GM18502 (cell line): ENCODE data around the gene KREMEN1.

ENCODE experiments used
- ATAC-seq: cut with Tn5 transposase; IDR thresholded peaks from one replicate; pipeline ENCODE4 v1.9.1; 2021; ENCODE audit warnings: mild to moderate bottlenecking; ENCODE audit not compliant: unreplicated experiment, poor library complexity

KREMEN1 gene

GRCh38 chr22:29146091-29146560, 73.3 kb downstream of the KREMEN1 start:
- no peak for ATAC-seq

GRCh38 chr22:29146771-29147170, 73.9 kb downstream of the KREMEN1 start:
- no peak for ATAC-seq

- ATAC-seq = no peak
Measured at GRCh38 chr22:29147331-29147899, 74.6 kb downstream of the KREMEN1 start.

GRCh38 chr22:29148036-29148435, 75.2 kb downstream of the KREMEN1 start:
- ATAC-seq = no peak

- no peak for ATAC-seq
Measured at GRCh38 chr22:29148826-29149225, 76.0 kb downstream of the KREMEN1 start.

GRCh38 chr22:29149841-29150555, 77.2 kb downstream of the KREMEN1 start:
- ATAC-seq = no peak

- ATAC-seq = no peak
Measured at GRCh38 chr22:29150701-29151100, 77.9 kb downstream of the KREMEN1 start.

GRCh38 chr22:29151316-29151715, 78.5 kb downstream of the KREMEN1 start:
- ATAC-seq = no peak

GRCh38 chr22:29152045-29152953, 79.5 kb downstream of the KREMEN1 start:
- no peak for ATAC-seq

- no peak for ATAC-seq
Measured at GRCh38 chr22:29152954-29153719, 80.3 kb downstream of the KREMEN1 start.

- no peak for ATAC-seq
Measured at GRCh38 chr22:29154364-29155048, 81.7 kb downstream of the KREMEN1 start.

- ATAC-seq = no peak
Measured at GRCh38 chr22:29155966-29156365, 83.1 kb downstream of the KREMEN1 start.

GRCh38 chr22:29156507-29156906, 83.7 kb downstream of the KREMEN1 start:
- no peak for ATAC-seq

- ATAC-seq = no peak
Measured at GRCh38 chr22:29157759-29158535, 85.1 kb downstream of the KREMEN1 start.

- no peak for ATAC-seq
Measured at GRCh38 chr22:29158546-29158945, 85.7 kb downstream of the KREMEN1 start.

GRCh38 chr22:29163808-29164207, 91.0 kb downstream of the KREMEN1 start:
- no peak for ATAC-seq

GRCh38 chr22:29165321-29166060, 92.7 kb downstream of the KREMEN1 start:
- no peak for ATAC-seq

- ATAC-seq = no peak
Measured at GRCh38 chr22:29166180-29166579, 93.3 kb downstream of the KREMEN1 start.
